Naive B cell (primary cell): ENCODE data around the gene KIF6. TPM values are rescaled to one million over a fixed set of nuclear protein-coding genes. Genes with fewer than 3 reads are reported as not detected.

Source experiments
- ATAC-seq, 2 donors: fragments of 150-1000 bp; cut with Tn5 transposase; 2 replicates each; pipeline ENCODE4 v1.10.0; 2021; ENCODE audit warnings: low read depth in 2 of 2, mild to moderate bottlenecking in 2 of 2, moderate library complexity in 2 of 2
- DNase-seq: peaks from one replicate; pipeline ENCODE4 v3.0.0; 2022
- H3K27ac Mint-ChIP-seq, 6 donors: one replicate each; pipeline ENCODE4 v1.8.0; 2020 to 2022; ENCODE audit warnings: mild to moderate bottlenecking in 6 of 6, mixed read lengths in 6 of 6, moderate library complexity in 5 of 6, inconsistent platforms in 2 of 6
- H3K27me3 Mint-ChIP-seq, 3 donors: one replicate each; pipeline ENCODE4 v1.8.0; 2021 to 2022; ENCODE audit warnings: mixed read lengths in 3 of 3, mild to moderate bottlenecking in 1 of 3
- H3K36me3 Mint-ChIP-seq, 2 donors: one replicate each; pipeline ENCODE4 v1.8.0; 2020 to 2022; ENCODE audit warnings: mixed read lengths in 2 of 2, inconsistent platforms in 1 of 2, mild to moderate bottlenecking in 1 of 2
- H3K4me1 Mint-ChIP-seq, 3 donors: one replicate each; pipeline ENCODE4 v1.8.0; 2020 to 2022; ENCODE audit warnings: mixed read lengths in 3 of 3, inconsistent platforms in 1 of 3, mild to moderate bottlenecking in 1 of 3, moderate library complexity in 1 of 3
- H3K4me3 Mint-ChIP-seq, 8 donors: one replicate each; pipeline ENCODE4 v1.8.0; 2020 to 2022; ENCODE audit warnings: mild to moderate bottlenecking in 8 of 8, mixed read lengths in 8 of 8, moderate library complexity in 8 of 8, inconsistent platforms in 2 of 8
- H3K9me3 Mint-ChIP-seq, 7 donors: one replicate each; pipeline ENCODE4 v1.8.0; 2020 to 2022; ENCODE audit warnings: mixed read lengths in 7 of 7, mild to moderate bottlenecking in 5 of 7, inconsistent platforms in 2 of 7, moderate library complexity in 1 of 7
- polyA plus RNA-seq, 6 donors: library from polyadenylated mRNA; unstranded; fragments of 300-500 nt; fragmentation: Illumina TruSeq; gene quantifications; one replicate each; pipeline ENCODE4 v1.2.3, GENCODE V29; 2021; ENCODE audit warnings: low read depth in 6 of 6

The KIF6 gene
- polyA plus RNA-seq, 6 donors from 2014 or later: 0.16 to 0.19 TPM; not detected in 4

DNA sequence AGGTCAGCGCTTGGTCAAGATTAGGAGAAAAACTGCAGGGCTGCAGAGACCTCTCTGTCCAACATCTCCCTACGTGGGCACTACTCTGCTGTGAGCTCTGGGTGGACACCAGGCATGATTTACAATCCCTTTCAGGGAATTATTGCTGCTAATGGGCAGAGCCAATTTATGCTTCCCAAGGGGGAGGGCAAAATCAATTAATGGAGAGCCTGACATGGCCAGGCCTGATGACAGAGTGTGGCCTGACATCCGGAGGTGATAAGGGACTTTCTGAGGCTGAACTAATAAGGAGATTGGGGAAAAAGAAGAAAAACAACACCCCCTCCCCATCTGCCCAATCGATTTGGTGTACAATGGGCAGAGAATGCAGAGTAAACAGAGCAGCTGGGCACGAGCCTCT, 397.7 kb downstream of the KIF6 start:
- Mint-ChIP-seq H3K9me3 (peaks cover 0 to 3% (median 0%) of the 10 kb centered on the region in 7 donors), H3K4me3 (no peak overlapping the region), H3K27ac (peak overlapping the region in 1 of 6 donors; percentile 28), H3K27me3 (peaks cover 9 to 32% (median 18%) of the 10 kb centered on the region in 3 donors), H3K4me1 (peaks cover 14 to 20% (median 20%) of the 10 kb centered on the region in 3 donors), H3K36me3 (peaks cover 0 to 6% of the 10 kb centered on the region in 2 donors)
- ATAC-seq: no peak
- DNase-seq: no peak

DNA sequence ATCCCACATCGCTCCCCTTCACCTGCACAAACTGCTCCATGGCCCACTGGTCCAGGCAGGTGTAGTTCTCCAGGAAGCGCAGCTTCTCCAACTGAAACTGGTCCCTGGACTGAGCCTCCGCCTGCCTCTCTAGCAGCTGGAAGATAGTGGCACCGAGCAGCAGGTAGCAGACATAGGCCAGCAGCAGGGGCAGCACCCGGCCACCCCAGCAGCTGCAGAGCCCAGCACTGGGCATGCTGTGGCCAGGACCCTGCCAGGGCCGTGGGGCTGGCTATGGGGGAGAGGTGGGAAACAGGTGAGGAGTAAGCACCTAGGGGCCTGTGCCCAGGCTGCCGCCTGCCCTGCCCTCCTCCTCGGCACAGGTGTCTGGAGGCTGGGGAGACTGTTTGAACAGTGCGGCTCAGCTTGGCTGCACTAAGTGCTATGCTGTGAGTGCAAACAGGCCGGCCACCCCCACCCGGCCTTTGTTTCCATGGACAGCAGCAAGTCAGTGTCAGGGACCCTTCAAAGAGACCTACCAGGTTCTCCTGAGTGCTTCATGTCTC, 402.8 kb downstream of the KIF6 start, which contains the start of gene KCNK16:
KCNK16 (minus strand) TSS at position 397 of the 545 bp plus-strand sequence; CDS start at position 235, 162 bp downstream.
- Mint-ChIP-seq H3K4me3 (no peak within 1 kb of the TSS), H3K9me3 (peaks cover 0 to 2% (median 0%) of the 10 kb centered on the region in 7 donors), H3K36me3 (peaks cover 0 to 6% of the 10 kb centered on the region in 2 donors), H3K27me3 (peaks cover 10 to 33% (median 18%) of the 10 kb centered on the region in 3 donors), H3K27ac (peak within 1 kb of the TSS in 2 of 6 donors; percentile 32 to 53), H3K4me1 (peaks cover 16 to 33% (median 27%) of the 10 kb centered on the region in 3 donors)
- DNase-seq (no peak), ATAC-seq (no peak)

DNA sequence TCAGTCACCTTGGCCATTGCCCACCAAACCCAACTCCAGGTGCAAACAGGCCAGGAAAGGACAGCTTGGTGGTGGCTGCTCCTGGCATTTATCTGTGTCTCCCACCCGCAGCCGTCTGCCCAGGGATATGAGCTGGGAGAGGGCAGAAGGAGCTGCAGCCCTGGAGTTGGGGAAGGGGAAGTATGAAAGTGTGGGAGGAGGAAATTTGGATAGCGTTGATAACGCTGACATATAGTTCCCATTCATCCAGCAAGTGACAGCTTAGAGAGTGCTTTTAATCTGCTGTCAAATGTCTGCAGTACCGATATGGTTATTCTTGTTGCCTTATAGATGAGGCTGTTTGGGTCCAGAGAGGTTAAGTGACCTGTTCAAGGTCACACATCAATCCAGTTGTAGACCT, 403.4 kb downstream of the KIF6 start:
- peaks cover 16 to 33% (median 27%) of the 10 kb centered on the region in 3 donors for H3K4me1 Mint-ChIP-seq
- H3K27me3 Mint-ChIP-seq: peaks cover 15 to 32% (median 16%) of the 10 kb centered on the region in 3 donors
- H3K36me3 Mint-ChIP-seq: peaks cover 0 to 6% of the 10 kb centered on the region in 2 donors
- no peak for ATAC-seq
- H3K9me3 Mint-ChIP-seq: peaks cover 0 to 2% (median 0%) of the 10 kb centered on the region in 7 donors
- peak overlapping the region in 1 of 6 donors; percentile 32 for H3K27ac Mint-ChIP-seq
- no peak overlapping the region for H3K4me3 Mint-ChIP-seq
- DNase-seq: no peak

DNA sequence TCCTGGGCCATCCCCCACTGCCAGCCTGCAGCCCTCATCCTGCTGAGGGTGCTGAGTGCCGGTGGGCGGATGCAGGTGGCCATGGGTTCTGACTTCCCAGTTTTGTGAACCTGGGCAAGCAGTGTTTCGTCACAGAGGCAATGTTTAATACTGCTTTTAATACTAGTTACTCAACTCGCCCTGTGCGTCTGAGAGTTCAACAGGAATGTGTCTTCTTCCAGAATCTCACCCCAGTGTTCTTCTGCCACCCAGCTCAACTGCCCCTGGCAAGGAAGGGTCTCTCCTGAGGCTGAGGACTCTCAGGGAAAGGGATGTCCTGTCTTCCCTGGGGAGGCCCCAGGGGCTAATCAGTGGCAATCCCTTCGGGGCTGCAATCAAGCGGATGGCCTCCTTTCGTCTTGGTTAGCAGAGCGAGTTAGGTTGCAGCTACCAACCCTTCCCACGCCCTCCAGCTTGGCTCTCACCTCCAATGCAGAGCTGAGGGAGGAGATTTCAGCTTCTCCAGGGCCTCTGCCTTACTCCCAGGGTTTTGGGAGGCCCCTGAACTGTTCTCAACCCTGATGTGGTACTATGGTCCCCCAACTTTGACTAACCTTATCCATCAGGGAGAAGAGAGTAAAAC, 404.7 kb downstream of the KIF6 start:
- ATAC-seq (peak in 1 of 2 donors; percentile 48), DNase-seq (no peak)
- H3K9me3 Mint-ChIP-seq: peaks cover 0 to 2% (median 0%) of the 10 kb centered on the region in 7 donors
- H3K27ac Mint-ChIP-seq: peak overlapping the region in 1 of 6 donors; percentile 57
- H3K36me3 Mint-ChIP-seq: peaks cover 0 to 5% of the 10 kb centered on the region in 2 donors
- peaks cover 16 to 32% (median 23%) of the 10 kb centered on the region in 3 donors for H3K27me3 Mint-ChIP-seq
- H3K4me3 Mint-ChIP-seq: peak overlapping the region in 2 of 8 donors; percentile 13 to 55
- H3K4me1 Mint-ChIP-seq: peaks cover 16 to 33% (median 27%) of the 10 kb centered on the region in 3 donors

DNA sequence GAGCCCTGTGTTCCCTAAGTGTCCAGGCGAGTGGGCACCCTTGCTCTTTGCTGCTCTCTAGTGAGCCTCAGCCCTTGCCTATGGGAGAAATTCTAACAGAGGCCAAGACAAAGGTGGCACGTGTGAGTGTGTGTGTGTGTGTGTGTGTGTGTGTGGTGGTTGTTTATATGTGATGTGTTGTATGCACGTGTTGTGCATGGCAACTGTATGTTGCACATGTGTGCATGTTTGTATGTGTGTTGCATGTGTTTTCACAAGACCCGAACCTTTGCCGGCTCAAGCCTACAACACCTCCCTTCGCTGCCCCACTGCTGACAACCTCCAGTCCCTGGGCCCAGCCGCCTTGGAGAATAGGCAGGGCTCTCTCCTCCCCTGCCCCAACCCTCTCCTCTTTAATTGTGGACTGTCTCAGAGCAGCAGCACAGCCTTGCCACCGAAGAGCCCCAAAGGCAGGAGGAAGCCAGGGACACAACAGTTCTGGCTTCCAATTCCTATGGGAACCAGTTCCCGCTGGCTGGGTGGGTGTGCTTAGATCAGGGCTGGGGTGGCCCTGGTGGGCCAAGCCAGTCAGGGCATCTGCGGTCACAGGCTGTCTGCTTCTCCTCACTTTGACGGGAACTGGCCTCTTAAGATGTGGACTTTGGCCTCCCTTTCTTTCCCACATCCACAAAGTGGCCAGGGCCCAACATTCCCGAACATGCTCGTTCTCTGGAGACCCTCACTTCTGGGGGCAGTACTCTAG, 405.4 kb downstream of the KIF6 start:
- Mint-ChIP-seq H3K9me3 (peaks cover 0 to 2% (median 0%) of the 10 kb centered on the region in 7 donors), H3K36me3 (no peaks in the 10 kb centered on the region), H3K4me3 (peak overlapping the region in 1 of 8 donors; percentile 61), H3K27me3 (peaks cover 16 to 33% (median 24%) of the 10 kb centered on the region in 3 donors), H3K27ac (peak overlapping the region in 1 of 6 donors; percentile 4), H3K4me1 (peaks cover 16 to 35% (median 27%) of the 10 kb centered on the region in 3 donors)
- DNase-seq: no peak
- ATAC-seq: no peak

DNA sequence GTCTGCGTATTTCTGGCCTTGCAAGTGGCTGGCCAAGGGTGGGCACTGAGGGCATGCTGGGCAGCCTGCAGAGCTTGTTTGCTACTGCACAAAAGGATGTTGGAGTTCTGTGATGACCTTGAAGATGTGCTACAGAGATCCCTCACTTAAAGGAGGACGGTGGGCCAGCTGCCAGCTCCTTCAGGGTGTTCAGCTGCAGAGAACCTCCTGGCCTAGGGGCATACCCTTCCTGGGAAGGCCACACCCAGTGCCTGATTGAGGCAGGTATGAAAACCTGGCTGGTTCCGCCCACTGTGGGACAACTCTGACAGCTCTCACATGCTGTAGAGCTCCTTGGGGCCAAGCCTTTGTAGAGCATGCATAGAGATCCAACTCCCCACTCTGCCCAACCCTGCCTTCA, 408.0 kb downstream of the KIF6 start:
- Mint-ChIP-seq H3K27ac (no peak overlapping the region), H3K36me3 (no peaks in the 10 kb centered on the region), H3K27me3 (peaks cover 11 to 48% (median 35%) of the 10 kb centered on the region in 3 donors), H3K4me3 (no peak overlapping the region), H3K9me3 (no peaks in the 10 kb centered on the region), H3K4me1 (peaks cover 20 to 47% (median 39%) of the 10 kb centered on the region in 3 donors)
- DNase-seq (no peak), ATAC-seq (no peak)

DNA sequence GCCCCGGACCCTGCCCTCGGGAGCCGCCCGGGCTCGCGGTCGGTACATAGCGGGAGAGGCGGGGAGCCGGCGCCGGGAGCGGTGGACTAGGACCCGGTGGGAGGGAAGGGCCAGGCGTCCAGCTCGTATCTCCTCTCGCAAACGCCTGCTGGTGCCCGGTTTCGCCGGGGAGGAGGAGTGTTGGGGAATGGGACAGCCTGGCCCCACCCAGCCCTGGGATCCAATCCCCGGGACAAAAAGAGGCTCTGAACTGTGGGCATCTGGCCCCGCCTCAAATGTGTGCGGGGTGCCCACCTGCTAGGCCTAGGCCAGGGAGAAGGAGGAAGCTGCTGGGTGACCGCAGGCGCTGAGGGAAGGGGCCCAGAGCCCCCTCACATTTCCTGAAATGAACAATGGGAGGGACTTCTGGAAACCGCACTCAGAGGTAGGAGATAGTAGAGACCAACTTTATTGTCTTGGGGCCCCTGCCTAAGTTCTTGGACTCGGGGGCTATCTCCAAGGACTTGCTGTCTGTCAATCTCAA, 410.9 kb downstream of the KIF6 start, which contains the start of gene KCNK17:
KCNK17 (minus strand) TSS at position 147 of the 523 bp plus-strand sequence; CDS start at position 48, 99 bp downstream.
- no peaks in the 10 kb centered on the region for H3K36me3 Mint-ChIP-seq
- ATAC-seq (peak in 1 of 2 donors; percentile 58), DNase-seq (peak; percentile 17)
- no peaks in the 10 kb centered on the region for H3K9me3 Mint-ChIP-seq
- H3K27ac Mint-ChIP-seq: peak within 1 kb of the TSS in 1 of 6 donors; percentile 53
- H3K4me3 Mint-ChIP-seq: peak within 1 kb of the TSS; percentile 7 to 82 (median 68)
- peaks cover 11 to 41% (median 23%) of the 10 kb centered on the region in 3 donors for H3K4me1 Mint-ChIP-seq
- H3K27me3 Mint-ChIP-seq: peaks cover 28 to 72% (median 53%) of the 10 kb centered on the region in 3 donors

DNA sequence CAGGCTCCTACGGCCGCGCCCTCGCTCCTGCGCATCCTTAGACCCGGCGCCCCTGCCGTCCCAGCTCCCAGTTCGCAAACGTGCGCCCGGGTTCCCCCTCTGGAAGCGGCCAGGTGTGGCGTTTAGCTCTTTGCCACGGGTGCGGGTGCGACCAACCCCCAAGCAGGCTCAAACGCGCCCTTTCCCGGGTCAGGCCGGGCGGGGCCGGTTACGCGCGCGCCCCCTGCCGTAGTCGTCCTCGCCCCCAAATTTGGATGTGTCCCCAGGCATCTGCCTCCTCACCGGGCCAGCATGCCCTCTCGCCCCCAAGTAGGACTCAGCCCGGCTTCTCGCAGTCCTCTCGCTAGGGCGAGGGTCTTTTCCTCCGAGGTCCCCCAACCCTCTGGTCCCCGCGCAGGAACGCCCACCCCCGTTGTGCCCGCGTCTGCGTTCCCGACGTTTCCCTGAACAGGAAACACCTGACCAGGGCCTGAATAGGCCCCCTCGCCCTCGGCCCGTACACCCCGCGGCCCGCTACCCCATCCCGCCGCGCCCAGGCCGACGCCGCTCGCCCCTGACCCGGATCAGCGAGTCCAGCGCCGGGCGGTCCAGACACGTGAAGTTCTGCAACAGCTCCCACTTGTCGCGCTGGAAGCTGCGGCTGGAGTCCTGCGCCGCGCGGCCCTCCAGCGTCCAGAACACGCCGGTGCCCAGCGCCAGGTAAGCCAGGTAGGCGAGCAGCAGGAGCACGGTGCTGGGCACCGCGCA, 411.5 kb downstream of the KIF6 start:
- DNase-seq: no peak
- Mint-ChIP-seq H3K27ac (peak overlapping the region in 1 of 6 donors; percentile 53), H3K4me1 (peaks cover 8 to 35% (median 18%) of the 10 kb centered on the region in 3 donors), H3K4me3 (peak overlapping the region in 7 of 8 donors; percentile 47 to 82 (median 71)), H3K36me3 (no peaks in the 10 kb centered on the region), H3K27me3 (peaks cover 28 to 66% (median 49%) of the 10 kb centered on the region in 3 donors), H3K9me3 (no peaks in the 10 kb centered on the region)
- peak in 1 of 2 donors; percentile 27 for ATAC-seq

DNA sequence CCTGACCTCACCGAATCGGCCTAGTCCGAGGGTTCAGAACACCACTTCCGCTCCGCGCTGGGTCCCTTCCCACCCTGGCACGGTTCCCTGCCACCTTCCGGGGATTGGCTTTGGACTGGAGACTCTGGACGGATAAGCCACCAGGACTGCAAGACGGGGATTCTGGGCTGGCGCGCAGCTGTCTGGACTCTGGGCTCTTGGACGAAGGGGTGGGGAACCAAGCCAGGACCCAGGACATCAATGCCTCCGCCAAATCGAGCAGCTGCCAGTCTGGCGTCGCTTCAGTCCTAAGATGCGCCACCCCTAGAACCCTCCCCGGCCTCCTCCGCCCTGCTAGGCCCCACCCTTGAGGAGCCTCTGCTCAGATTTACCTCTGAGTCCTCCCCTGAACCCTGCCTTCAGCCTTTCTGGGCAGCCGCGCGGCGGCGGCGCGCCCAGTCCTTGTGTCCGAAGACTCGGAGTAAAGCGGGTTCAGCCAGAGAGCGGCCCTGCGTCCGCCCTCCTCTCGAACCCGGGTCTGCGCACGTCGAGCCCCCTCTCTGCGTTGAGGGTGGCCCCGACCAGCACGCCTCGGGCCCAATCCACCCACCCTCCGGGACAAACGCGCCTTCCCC, 412.2 kb downstream of the KIF6 start:
- no peak for DNase-seq
- Mint-ChIP-seq H3K27me3 (peaks cover 26 to 66% (median 49%) of the 10 kb centered on the region in 3 donors), H3K9me3 (no peaks in the 10 kb centered on the region), H3K4me3 (peak overlapping the region in 6 of 8 donors; percentile 47 to 82 (median 68)), H3K27ac (no peak overlapping the region), H3K36me3 (no peaks in the 10 kb centered on the region), H3K4me1 (peaks cover 8 to 30% (median 18%) of the 10 kb centered on the region in 3 donors)
- no peak for ATAC-seq

DNA sequence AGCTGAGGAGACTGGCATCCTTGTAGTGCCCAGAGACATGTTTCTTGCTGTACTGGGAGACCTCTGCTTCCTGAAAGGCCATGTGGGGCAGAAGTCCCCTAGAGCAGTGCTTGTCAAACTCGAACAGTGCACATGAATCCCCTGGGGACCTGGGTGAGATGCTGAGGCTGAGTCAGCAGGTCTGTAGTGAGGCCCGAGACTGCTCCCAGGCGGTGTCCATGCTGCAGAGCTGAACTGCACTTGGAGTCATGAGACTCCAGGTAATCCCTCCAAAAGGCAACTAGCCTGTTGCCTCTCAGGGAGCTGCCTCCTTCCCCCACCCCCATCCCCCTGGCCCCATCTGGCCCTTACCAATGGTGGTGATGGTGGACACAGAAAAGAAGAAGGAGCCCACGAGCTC, 414.7 kb downstream of the KIF6 start:
- ATAC-seq (no peak), DNase-seq (no peak)
- Mint-ChIP-seq H3K36me3 (peaks cover 0 to under 1% of the 10 kb centered on the region in 2 donors), H3K9me3 (no peaks in the 10 kb centered on the region), H3K27me3 (peaks cover 26 to 64% (median 37%) of the 10 kb centered on the region in 3 donors), H3K4me1 (peaks cover 8 to 29% (median 18%) of the 10 kb centered on the region in 3 donors), H3K4me3 (no peak overlapping the region), H3K27ac (peak overlapping the region in 1 of 6 donors; percentile 65)

DNA sequence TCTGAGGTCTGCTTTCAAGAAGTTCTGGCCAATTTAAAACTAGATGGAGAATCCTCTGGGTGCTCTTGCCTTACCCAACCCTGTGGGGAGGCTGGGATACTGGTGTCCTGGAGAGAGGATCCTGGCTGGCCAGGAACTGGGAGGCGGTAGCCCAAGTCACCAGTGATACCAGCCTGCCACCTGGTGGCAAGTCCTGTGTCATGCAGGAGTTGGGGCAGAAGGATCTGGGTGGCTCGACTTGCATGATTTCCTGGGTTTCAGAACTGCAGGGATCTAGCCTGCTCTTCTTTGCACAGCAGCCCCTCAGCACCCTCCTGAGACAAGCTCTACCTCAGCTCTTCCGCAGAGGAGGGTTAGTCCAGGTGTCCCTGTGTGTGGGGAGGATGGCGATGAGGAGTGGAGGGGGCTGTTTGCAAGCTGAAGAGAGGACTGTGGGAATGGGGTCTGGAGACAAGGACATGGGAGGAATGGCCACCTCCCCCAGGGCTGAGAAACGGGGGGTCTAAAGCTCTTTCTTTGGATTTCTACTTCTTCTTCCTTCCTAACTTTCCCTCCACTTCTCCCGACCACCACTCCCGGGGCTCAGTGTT, 415.2 kb downstream of the KIF6 start:
- peaks cover 8 to 29% (median 18%) of the 10 kb centered on the region in 3 donors for H3K4me1 Mint-ChIP-seq
- no peak overlapping the region for H3K4me3 Mint-ChIP-seq
- ATAC-seq: peak; percentile 34 to 52
- peaks cover 0 to 5% of the 10 kb centered on the region in 2 donors for H3K36me3 Mint-ChIP-seq
- peaks cover 26 to 64% (median 33%) of the 10 kb centered on the region in 3 donors for H3K27me3 Mint-ChIP-seq
- peak; percentile 45 for DNase-seq
- peak overlapping the region in 2 of 6 donors; percentile 31 to 65 for H3K27ac Mint-ChIP-seq
- peaks cover 0 to 5% (median 2%) of the 10 kb centered on the region in 7 donors for H3K9me3 Mint-ChIP-seq
